Heart right ventricle (tissue), 16 donors: Measurements from ENCODE around the gene DOCK1. TPM values are rescaled to one million over a fixed set of nuclear protein-coding genes. Genes with fewer than 3 reads are reported as not detected.

Source experiments
- ATAC-seq, 8 donors: fragments of 200-7000 bp; cut with Tn5 transposase; one replicate each; pipeline ENCODE4 v1.9.1; 2020; ENCODE audit warnings: mild to moderate bottlenecking in 8 of 8, moderate library complexity in 8 of 8, moderate number of reproducible peaks in 1 of 8
- DNase-seq, 2 donors: peaks; one replicate each; pipeline ENCODE4 v3.0.0-alpha.2; 2020
- H3K27ac ChIP-seq, 10 donors: fragments of 200-600 bp; sonication (generic) in 2 of 10; one replicate each; pipeline versions ENCODE4 v1.5.0 to v1.8.0; 2020 to 2022; ENCODE audit warnings: mild to moderate bottlenecking in 3 of 10
- H3K27me3 ChIP-seq, 7 donors: fragments of 200-600 bp; one replicate each; pipeline ENCODE4 v1.8.0; 2021 to 2022; ENCODE audit warnings: mild to moderate bottlenecking in 2 of 7
- H3K36me3 ChIP-seq, 9 donors: fragments of 200-600 bp; sonication (generic) in 1 of 9; one replicate each; pipeline versions ENCODE4 v1.5.0 to v1.8.0; 2020 to 2022; ENCODE audit warnings: mild to moderate bottlenecking in 2 of 9
- H3K4me1 ChIP-seq, 9 donors: fragments of 200-600 bp; sonication (generic) in 1 of 9; one replicate each; pipeline versions ENCODE4 v1.5.0 to v1.8.0; 2020 to 2022; ENCODE audit warnings: mild to moderate bottlenecking in 4 of 9
- H3K4me3 ChIP-seq, 10 donors: fragments of 200-600 bp; sonication (generic) in 2 of 10; one replicate each; pipeline versions ENCODE4 v1.5.0 to v1.8.0; 2020 to 2022; ENCODE audit warnings: mild to moderate bottlenecking in 7 of 10, moderate library complexity in 2 of 10
- H3K9me3 ChIP-seq, 11 donors: fragments of 200-600 bp in 10 of 11; sonication (generic) in 2 of 11; one replicate each; pipeline versions ENCODE4 v1.5.0 to v1.8.0; 2013 to 2022; ENCODE audit warnings: mild to moderate bottlenecking in 2 of 11, control low read depth in 1 of 11, moderate library complexity in 1 of 11
- CTCF ChIP-seq, 9 donors: fragments of 200-600 bp; sonication (generic) in 2 of 9; IDR thresholded peaks; one replicate each; pipeline versions ENCODE4 v1.5.0 to v1.8.0; 2021 to 2022; ENCODE audit warnings: antibody characterized with exemption in 9 of 9, mild to moderate bottlenecking in 5 of 9, moderate library complexity in 1 of 9
- WGBS, 2 donors: extraction: QIAGEN DNeasy Blood & Tissue Kit; methylation state at CpG; one replicate each; pipeline ENCODE4 v1.1.7; 2013; ENCODE audit warnings: inconsistent platforms in 1 of 2; 5-methylcytosine and 5-hydroxymethylcytosine counted together
- intact Hi-C, 10 donors: fragments of 100-400 bp; cut with DNase I; formaldehyde crosslinking; loops; one replicate each; pipeline versions ENCODE4 v1.11.1 to v1.14.2; 2022
- polyA plus RNA-seq, 2 donors: library from polyadenylated mRNA; stranded (reverse); fragments of 200-250 nt; gene quantifications; one replicate each; pipeline ENCODE4 v1.2.3, GENCODE V29; 2013
- total RNA-seq, 10 donors: library from RNA; stranded (reverse); fragmentation: NEBNext Ultra II Directional in 3 of 10; extraction: Animal tissue kit (Norgen Biotek cat#: 25700) in 3 of 10; gene quantifications; one replicate each; pipeline versions ENCODE4 v1.2.1 to v1.2.4, GENCODE V29; 2021 to 2023
- donor health status: Arrhythmogenic right ventricular cardiomyopathy.
- donor health status: ischemic (EF 13 %, LVEDD 7.1; RV severe dilation, severe dysfunction).
- donor health status: healthy with polysubstance abuse.
- donor health status: DM: no; HTN: yes; CAD: no.
- donor health status: DM: no; HTN: no; CAD: no.
- donor health status: ischemic (EF 25% LVEDD 6.9; RV normal size, moderate dysfunction).
- donor health status: ischemic (EF 25% LVEDD 5.7; RV mildly dilated, moderate dysfunction).
- donor health status: healthy.
- donor health status: DM: yes; HTN: yes; CAD: no.
- donor health status: Ischemic cardiomyopathy.
- donor health status: ischemic (EF 35%, LVEDD 5.7; RV mildly dilated, moderate dysfunction).
- donor health status: nonischemic (EF 11% LVEDD 7.7; RV severe dilation, severe dysfunction).
- donor health status: DM: yes; HTN: yes; CAD: no.
- donor health status: PGD.
- donor health status: ischemic (EF 29% LVEDD 5.4; RV normal size, mild dysfunction).
- donor health status: nonischemic (EF 23%, LVEDD 6.1; RV moderate dilation, normal function).

DOCK1 gene
- total and polyA plus RNA-seq, 12 donors = 7.8 to 26.7 (median 19.8) TPM

GRCh38 chr10:126993208-126993607 is 88.0 kb downstream of the DOCK1 start:
- TF ChIP-seq CTCF (IDR thresholded peaks at IDR 0.05) = no peak
- ATAC-seq = no peak
- H3K27ac ChIP-seq = no peak overlapping the region
- H3K27me3 ChIP-seq = no peaks in the 10 kb centered on the region
- peaks cover 0 to 20% (median 8%) of the 10 kb centered on the region in 9 donors for H3K4me1 ChIP-seq
- no peaks in the 10 kb centered on the region for H3K9me3 ChIP-seq
- no peak overlapping the region for H3K4me3 ChIP-seq
- DNase-seq = no peak
- intact Hi-C loops = no loop called here
- 96% methylated on average over 7 of the region's 7 CpGs for WGBS, 2 donors
- H3K36me3 ChIP-seq = peaks cover 0 to 74% (median 13%) of the 10 kb centered on the region in 9 donors

- Histone ChIP-seq H3K4me3 (no peak overlapping the region), H3K27ac (no peak overlapping the region), H3K27me3 (no peaks in the 10 kb centered on the region), H3K36me3 (peaks cover 0 to 77% (median 30%) of the 10 kb centered on the region in 9 donors), H3K9me3 (no peaks in the 10 kb centered on the region), H3K4me1 (peaks cover 0 to 4% (median 0%) of the 10 kb centered on the region in 9 donors)
- WGBS, 2 donors = 94 to 98% methylated on average over 8 of the region's 8 CpGs
- intact Hi-C loops = no loop called here
- ATAC-seq = no peak
- TF ChIP-seq CTCF (IDR thresholded peaks at IDR 0.05) = no peak
- no peak for DNase-seq
Observed at GRCh38 chr10:126997801-126998590, 92.8 kb downstream of the DOCK1 start.

GRCh38 chr10:127000598-127000997 is 95.4 kb downstream of the DOCK1 start:
- DNase-seq (no peak), ATAC-seq (no peak)
- no peak for TF ChIP-seq CTCF (IDR thresholded peaks at IDR 0.05)
- Histone ChIP-seq H3K4me3 (no peak overlapping the region), H3K4me1 (no peaks in the 10 kb centered on the region), H3K27me3 (no peaks in the 10 kb centered on the region), H3K27ac (no peak overlapping the region), H3K9me3 (no peaks in the 10 kb centered on the region), H3K36me3 (peaks cover 0 to 88% (median 30%) of the 10 kb centered on the region in 9 donors)
- WGBS, 2 donors = 87 to 89% methylated on average over 12 of the region's 12 CpGs
- intact Hi-C loops = no loop called here

- 90 to 98% methylated on average over 9 of the region's 9 CpGs for WGBS, 2 donors
- H3K27ac ChIP-seq = no peak overlapping the region
- H3K27me3 ChIP-seq = no peaks in the 10 kb centered on the region
- H3K4me1 ChIP-seq = no peaks in the 10 kb centered on the region
- no peak for TF ChIP-seq CTCF (IDR thresholded peaks at IDR 0.05)
- H3K4me3 ChIP-seq = no peak overlapping the region
- DNase-seq = no peak
- intact Hi-C loops = no loop called here
- H3K36me3 ChIP-seq = peaks cover 0 to 94% (median 23%) of the 10 kb centered on the region in 9 donors
- H3K9me3 ChIP-seq = no peaks in the 10 kb centered on the region
- ATAC-seq = no peak
Observed at GRCh38 chr10:127003032-127003685, 97.9 kb downstream of the DOCK1 start.
